Measurements from ENCODE around the gene MAP3K3.
A peak's percentile ranks its signal among the peaks of the same experiment; 100 is the strongest.
"Not testable (repeated sequence)": the region's sequence is repeated elsewhere in the genome, so short reads cannot be mapped to it uniquely, and the experiment has no call there.

Gene MAP3K3

DNA sequence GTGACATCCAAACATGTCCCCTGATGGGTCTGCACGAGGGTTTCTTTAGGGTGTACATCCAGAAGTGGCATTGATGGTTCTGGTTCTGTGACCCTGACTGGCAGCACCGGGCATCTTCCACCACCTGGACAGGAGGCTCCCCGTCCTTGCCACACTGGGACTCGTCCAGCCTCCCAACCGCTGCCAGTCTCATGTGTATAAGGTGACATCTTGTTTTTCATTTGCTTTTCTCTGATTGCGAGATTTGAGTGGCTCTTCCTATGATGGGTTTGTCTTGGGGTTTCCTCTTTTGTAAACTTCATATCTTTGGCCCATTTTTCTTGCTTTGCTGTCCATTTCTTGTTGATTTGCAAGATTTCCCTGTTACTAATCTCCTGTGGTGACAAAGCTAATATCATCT is 86.9 kb downstream of the MAP3K3 start:
- no peak for FAIRE-seq

- FAIRE-seq = no peak
Measured at GRCh38 chr17:63714550-63715277, 92.5 kb downstream of the MAP3K3 start.

- no peak for FAIRE-seq
Measured at GRCh38 chr17:63716426-63716825, 94.2 kb downstream of the MAP3K3 start.

DNA sequence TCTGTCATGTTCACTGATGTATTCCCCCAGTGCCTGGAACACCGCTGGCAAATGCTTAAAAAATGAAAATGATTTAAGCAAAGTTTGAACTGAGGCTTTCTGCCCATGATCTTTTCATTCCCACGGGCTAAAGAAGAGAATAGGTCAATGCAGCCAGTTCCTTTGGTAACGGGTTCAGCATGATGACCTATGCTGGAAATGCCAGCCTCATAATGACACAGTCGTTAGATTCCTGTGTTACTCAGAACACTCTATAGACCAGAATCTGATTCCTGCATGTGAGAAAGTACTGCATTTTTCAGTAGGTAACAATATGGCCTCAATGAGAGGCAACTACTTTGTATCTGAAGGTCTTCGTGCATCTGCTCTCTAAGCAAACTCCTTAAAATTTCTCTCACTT is 96.8 kb downstream of the MAP3K3 start:
- FAIRE-seq = no peak

- FAIRE-seq = not testable (repeated sequence)
Measured at GRCh38 chr17:63720194-63720593, 98.0 kb downstream of the MAP3K3 start.

DNA sequence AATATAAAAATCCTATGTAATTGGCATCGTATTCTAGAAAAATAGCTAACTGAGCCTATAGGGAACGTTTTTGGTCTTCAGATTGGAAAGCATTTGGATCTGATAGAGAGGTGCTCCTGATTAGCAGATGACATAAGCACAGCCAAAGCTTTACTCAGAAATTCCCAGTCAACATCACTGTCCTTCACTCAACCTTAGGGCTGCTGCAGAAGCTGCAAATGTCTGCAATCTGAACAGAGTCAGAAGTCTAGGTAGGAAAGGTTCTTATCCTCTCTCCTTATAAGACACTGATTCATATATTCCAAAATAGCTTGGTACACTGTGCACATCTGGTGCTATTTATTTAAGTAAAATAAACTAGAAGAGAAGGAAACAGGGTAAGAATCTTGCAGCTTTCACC is 100.2 kb downstream of the MAP3K3 start:
- FAIRE-seq = no peak

GRCh38 chr17:63735691-63736090 is 113.5 kb downstream of the MAP3K3 start:
- no peak for FAIRE-seq

GRCh38 chr17:63740464-63741142 is 118.4 kb downstream of the MAP3K3 start:
- no peak for FAIRE-seq

DNA sequence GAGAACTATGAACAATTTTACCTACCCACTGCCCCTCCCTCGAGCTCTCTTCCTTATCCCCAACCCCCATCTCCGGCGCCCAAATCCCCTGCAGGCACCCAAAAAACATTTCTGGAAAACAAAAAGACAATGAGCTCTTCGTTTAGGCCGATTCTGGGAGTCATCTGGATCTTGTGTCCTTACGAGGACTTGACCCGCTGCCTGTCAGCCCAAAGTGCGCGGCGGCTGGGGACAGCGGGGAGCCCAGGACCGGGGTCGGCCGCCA is 118.9 kb downstream of the MAP3K3 start:
- no peak for FAIRE-seq

DNA sequence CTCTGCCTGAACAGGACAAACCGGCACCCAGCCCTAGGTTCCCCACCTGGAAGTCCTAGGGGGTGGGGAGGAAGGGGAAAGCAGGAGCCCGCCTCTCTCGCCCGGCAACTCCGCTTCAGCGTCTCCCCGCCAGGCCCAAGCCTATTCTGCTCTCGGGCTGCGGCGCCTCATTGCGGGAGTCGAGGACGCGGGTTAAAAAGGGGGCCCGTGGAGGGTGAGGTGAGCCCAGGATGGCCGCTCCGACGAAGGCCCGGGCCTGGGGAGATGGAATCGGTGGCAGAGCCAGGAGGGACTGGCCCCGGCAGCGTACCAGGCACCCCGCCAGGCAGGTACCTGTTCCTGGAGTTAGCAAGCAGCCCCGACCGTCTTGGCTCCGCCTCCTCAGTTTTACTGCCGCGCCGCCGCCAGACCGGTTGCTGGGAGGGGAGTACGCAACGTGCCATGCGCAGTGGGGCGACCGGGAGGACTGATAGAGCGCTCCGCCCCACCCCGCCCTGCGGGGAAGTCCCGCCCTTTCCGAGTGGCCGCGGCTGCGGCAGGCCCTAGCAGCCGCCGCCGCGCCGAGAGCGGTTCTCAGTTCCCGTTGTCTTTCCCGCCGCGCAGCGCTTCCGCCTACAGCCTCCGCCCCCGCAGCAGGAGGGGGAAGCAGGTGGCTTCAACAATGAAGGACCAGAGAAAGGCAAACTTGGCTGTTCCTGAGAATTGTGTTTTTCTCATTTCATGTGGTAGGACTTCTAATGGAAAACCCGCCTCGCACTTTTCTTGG is 119.4 kb downstream of the MAP3K3 start, which contains the start of gene STRADA:
TSS of gene STRADA (minus strand) at position 392 of the 766 bp plus-strand sequence. CDS start 13,430 bp downstream, outside the sequence.
- peak; percentile 83 for FAIRE-seq

All from A204.1 (cell line).